Frontal cortex (tissue), 1 donor: Measurements from ENCODE around the gene DTL. TPM values are rescaled to one million over a fixed set of nuclear protein-coding genes. Genes with fewer than 3 reads are reported as not detected.

Experiments
- small RNA-seq: library from RNA; depleted of rRNA; stranded (forward); fragments of <200 nt; gene quantifications from one replicate; pipeline ENCODE3, GENCODE V24; 2014
- total RNA-seq: library from RNA; depleted of rRNA; stranded (reverse); fragments of >200 nt; gene quantifications from one replicate; pipeline ENCODE4 v1.2.3, GENCODE V29; 2014

DTL gene
- total RNA-seq, 1 donor from 2014 or later = 2.9 TPM

Small RNA genes within 50 kb of the gene (small RNA-seq; reads per million reads assigned to genes)
- gene MIR3122 = not detected
- gene RF00568 = not detected
- not detected for gene RN7SKP98

Other genes with a start within 250 kb of the DTL start
- 101 TPM for gene LPGAT1, start 205.0 kb upstream of the DTL start, total RNA-seq
- 39.9 TPM for gene INTS7, start 191 bp upstream of the DTL start, total RNA-seq
- 22.8 TPM for gene PPP2R5A, start 249.7 kb downstream of the DTL start, total RNA-seq